ENCODE measurements around the gene RNFT2. TPM values are rescaled to one million over a fixed set of nuclear protein-coding genes. Genes with fewer than 3 reads are reported as not detected.

Gene RNFT2
- total RNA-seq, 1 experiment from 2014 or later = 34.9 TPM

DNA sequence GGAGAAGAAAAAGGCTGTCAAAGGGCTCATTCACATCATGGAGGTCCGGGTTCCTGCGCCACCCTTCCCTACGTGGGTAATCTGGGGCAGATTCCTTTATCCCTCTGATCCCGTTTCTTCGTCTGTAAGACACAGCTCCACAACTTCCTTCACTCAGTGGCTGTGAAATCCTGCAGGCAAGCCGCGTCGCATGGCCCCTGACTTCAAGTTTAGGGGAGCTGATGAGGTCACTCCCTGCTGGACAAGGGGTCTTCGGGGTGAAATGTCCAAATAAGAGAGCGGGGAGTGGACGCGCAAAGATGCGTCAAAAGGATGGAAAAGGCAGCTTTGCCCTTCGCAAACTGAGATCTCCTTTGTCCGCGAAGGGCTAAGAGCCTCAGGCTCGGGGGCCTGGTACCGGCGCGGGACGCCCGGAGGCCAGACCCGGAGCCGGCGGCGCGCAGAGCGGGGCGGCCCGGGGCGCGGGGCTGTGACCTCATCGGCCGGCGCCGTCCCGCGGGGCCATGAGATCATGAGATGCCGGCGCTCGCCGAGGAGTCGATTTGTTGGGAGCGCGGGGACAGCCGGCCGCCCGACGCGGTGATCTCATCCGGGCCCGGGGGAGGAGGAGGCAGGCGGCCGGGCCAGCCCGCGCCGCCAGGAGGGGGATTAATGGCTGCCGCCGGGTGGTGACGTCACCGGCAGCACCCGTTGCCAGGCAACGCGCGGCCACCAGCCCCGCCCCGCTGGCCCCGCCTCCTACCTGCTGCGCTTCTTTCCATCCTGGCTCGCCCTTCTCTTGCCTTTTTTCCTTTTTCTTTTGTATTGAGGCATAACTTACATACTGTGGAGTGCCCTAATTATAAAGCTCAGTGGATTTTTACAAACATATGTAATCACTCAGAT lies 81.1 kb downstream of the RNFT2 start:
- ChIA-PET CTCF (no interaction called here), POLR2A (no interaction called here), RAD21 (ENCODE audit: low non-redundant PET in 1 of 2, low total read pairs in 2 of 2, uncharacterized antibody in 2 of 2, unreplicated experiment in 2 of 2) (no interaction called here)
- Histone ChIP-seq H3K27ac (ENCODE audit: low read depth, low read length) (peak overlapping the region; percentile 71), H3K9me2 (ENCODE audit: insufficient read depth) (no peaks in the 10 kb centered on the region), H2AFZ (ENCODE audit: low read depth, low read length, poor library complexity, severe bottlenecking) (peak overlapping the region; percentile 55), H3K4me2 (ENCODE audit: low read length) (peak overlapping the region; percentile 88), H3K9ac (ENCODE audit: low read length) (peak overlapping the region; percentile 90), H3K79me2 (ENCODE audit: insufficient read depth, low read length) (peaks cover 8% of the 10 kb centered on the region; the same call in 1 of the 2 replicates), H3K36me3 (ENCODE audit: control insufficient read depth in 1 of 2, insufficient read depth in 2 of 2, low read length in 2 of 2) (no peaks in the 10 kb centered on the region), H3K27me3 (ENCODE audit: insufficient read depth, low read length) (no peaks in the 10 kb centered on the region), H3K9me3 (ENCODE audit: control insufficient read depth in 1 of 2, insufficient read depth in 1 of 2, low read depth in 1 of 2, low read length in 2 of 2) (no peaks in the 10 kb centered on the region), H4K20me1 (ENCODE audit: insufficient read depth) (no peaks in the 10 kb centered on the region), H3K4me3 (replicated peaks in 1 of 2; ENCODE audit: low read depth in 1 of 2, low read length in 2 of 2) (peak overlapping the region; percentile 87 to 90), H3K4me1 (ENCODE audit: control insufficient read depth in 1 of 2, insufficient read depth in 2 of 2, low read length in 2 of 2) (peaks cover 10 to 17% of the 10 kb centered on the region in 2 experiments; a peak in 3 of 4 replicates)
- intact Hi-C loops (cut with micrococcal nuclease) = loop anchor here (2.0 kb wide), 1 partner anchor 80 kb away; the partner anchor contains the start of genes RNFT2 and SPRING1
- ATAC-seq (peak; percentile 95), DNase-seq (ENCODE audit: low read depth, low spot score) (peak; percentile 76)
- TSS peak; percentile 83 for BruUV-seq (replicated peaks)
- TF ChIP-seq CTCF (IDR thresholded peaks at IDR 0.05 in 2 of 3, conservative IDR thresholded peaks at IDR 0.05 in 1 of 3; ENCODE audit: borderline replicate concordance in 1 of 3, insufficient read depth in 1 of 3, low read depth in 2 of 3, low read length in 2 of 3) (no peak), ELF1 (IDR thresholded peaks at IDR 0.05; ENCODE audit: borderline replicate concordance, low read depth) (no peak), EGR1 (IDR thresholded peaks at IDR 0.05; ENCODE audit: low read depth) (no peak; the same call in 1 of the 2 replicates), CEBPB (IDR thresholded peaks at IDR 0.05; ENCODE audit: low read depth) (no peak), EZH2 (IDR thresholded peaks at IDR 0.05) (no peak), CBX3 (IDR thresholded peaks at IDR 0.05; ENCODE audit: low read depth) (no peak), RAD21 (IDR thresholded peaks at IDR 0.05; ENCODE audit: low read depth) (no peak), SP1 (IDR thresholded peaks at IDR 0.05; ENCODE audit: low read depth) (peak; percentile 51; the same call in 1 of the 2 replicates), ZFX (IDR thresholded peaks at IDR 0.05) (peak; percentile 75), FOSL1 (IDR thresholded peaks at IDR 0.05; ENCODE audit: low read depth) (0 out of 2 replicates have a peak, but pooled peaks have one; percentile 23), TCF7L2 (IDR thresholded peaks at IDR 0.05; ENCODE audit: borderline replicate concordance, extremely low read depth, insufficient read depth, insufficient read length) (peak; percentile 87), ZBTB33 (IDR thresholded peaks at IDR 0.05; ENCODE audit: extremely low read depth, insufficient replicate concordance, low read length) (peak; percentile 68), YY1 (IDR thresholded peaks at IDR 0.05; ENCODE audit: extremely low read depth, insufficient replicate concordance, low read depth, low read length) (peak; percentile 82), JUND (IDR thresholded peaks at IDR 0.05) (peak; percentile 64), SIN3A (IDR thresholded peaks at IDR 0.05; ENCODE audit: low read depth) (0 out of 2 replicates have a peak, but pooled peaks have one; percentile 37), POLR2AphosphoS5 (IDR thresholded peaks at IDR 0.05; ENCODE audit: low read depth, low read length) (peak; percentile 81), POLR2A (IDR thresholded peaks at IDR 0.05; ENCODE audit: borderline replicate concordance, extremely low read depth, insufficient read depth, insufficient read length) (peak; percentile 14)
- TF ChIP-seq, protein P1, sequence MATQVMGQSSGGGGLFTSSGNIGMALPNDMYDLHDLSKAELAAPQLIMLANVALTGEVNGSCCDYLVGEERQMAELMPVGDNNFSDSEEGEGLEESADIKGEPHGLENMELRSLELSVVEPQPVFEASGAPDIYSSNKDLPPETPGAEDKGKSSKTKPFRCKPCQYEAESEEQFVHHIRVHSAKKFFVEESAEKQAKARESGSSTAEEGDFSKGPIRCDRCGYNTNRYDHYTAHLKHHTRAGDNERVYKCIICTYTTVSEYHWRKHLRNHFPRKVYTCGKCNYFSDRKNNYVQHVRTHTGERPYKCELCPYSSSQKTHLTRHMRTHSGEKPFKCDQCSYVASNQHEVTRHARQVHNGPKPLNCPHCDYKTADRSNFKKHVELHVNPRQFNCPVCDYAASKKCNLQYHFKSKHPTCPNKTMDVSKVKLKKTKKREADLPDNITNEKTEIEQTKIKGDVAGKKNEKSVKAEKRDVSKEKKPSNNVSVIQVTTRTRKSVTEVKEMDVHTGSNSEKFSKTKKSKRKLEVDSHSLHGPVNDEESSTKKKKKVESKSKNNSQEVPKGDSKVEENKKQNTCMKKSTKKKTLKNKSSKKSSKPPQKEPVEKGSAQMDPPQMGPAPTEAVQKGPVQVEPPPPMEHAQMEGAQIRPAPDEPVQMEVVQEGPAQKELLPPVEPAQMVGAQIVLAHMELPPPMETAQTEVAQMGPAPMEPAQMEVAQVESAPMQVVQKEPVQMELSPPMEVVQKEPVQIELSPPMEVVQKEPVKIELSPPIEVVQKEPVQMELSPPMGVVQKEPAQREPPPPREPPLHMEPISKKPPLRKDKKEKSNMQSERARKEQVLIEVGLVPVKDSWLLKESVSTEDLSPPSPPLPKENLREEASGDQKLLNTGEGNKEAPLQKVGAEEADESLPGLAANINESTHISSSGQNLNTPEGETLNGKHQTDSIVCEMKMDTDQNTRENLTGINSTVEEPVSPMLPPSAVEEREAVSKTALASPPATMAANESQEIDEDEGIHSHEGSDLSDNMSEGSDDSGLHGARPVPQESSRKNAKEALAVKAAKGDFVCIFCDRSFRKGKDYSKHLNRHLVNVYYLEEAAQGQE (IDR thresholded peaks at IDR 0.05; ENCODE audit: low read depth) = no peak
- TF ChIP-seq, protein P2, sequence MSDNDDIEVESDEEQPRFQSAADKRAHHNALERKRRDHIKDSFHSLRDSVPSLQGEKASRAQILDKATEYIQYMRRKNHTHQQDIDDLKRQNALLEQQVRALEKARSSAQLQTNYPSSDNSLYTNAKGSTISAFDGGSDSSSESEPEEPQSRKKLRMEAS (IDR thresholded peaks at IDR 0.05) = peak; percentile 72

Measured in HCT116 (cell line).